SK-N-SH treated with all-trans-retinoic acid at 6 μM for 48 hours (cell line): Measurements from ENCODE around the gene DNAJC27.

Experiments
- ATAC-seq: fragments of 200-7000 bp; cut with Tn5 transposase; 3 replicates; pipeline ENCODE4 v1.9.1; 2020; ENCODE audit warnings: mild to moderate bottlenecking, moderate library complexity
- ARNTL ChIP-seq: fragments of 450-650 bp; formaldehyde crosslinking; IDR thresholded peaks from 2 replicates; pipeline ENCODE4 v1.5.0; 2020; ENCODE audit warnings: low read depth, mild to moderate bottlenecking, moderate library complexity, borderline replicate concordance
- BACH2 ChIP-seq: fragments of 250-450 bp; sonication (Bioruptor Pico); IDR thresholded peaks from 2 replicates; pipeline ENCODE4 v1.9.0; 2021; ENCODE audit warnings: mild to moderate bottlenecking, borderline replicate concordance
- CSDC2 ChIP-seq: fragments of 250-450 bp; sonication (Bioruptor Pico); IDR thresholded peaks from 2 replicates; pipeline ENCODE4 v1.5.0; 2020; ENCODE audit warnings: mild to moderate bottlenecking, moderate library complexity
- CSRNP3 ChIP-seq: fragments of 250-450 bp; sonication (Bioruptor Pico); IDR thresholded peaks from 2 replicates; pipeline ENCODE4 v1.5.1; 2021; ENCODE audit warnings: mild to moderate bottlenecking, moderate library complexity
- ESRRG ChIP-seq: fragments of 250-450 bp; sonication (Bioruptor Pico); IDR thresholded peaks from 2 replicates; pipeline ENCODE4 v1.6.1; 2021; ENCODE audit warnings: mild to moderate bottlenecking
- GLIS3 ChIP-seq: fragments of 250-450 bp; sonication (Bioruptor Pico); IDR thresholded peaks from 2 replicates; pipeline ENCODE4 v1.5.0; 2020; ENCODE audit warnings: mild to moderate bottlenecking, moderate library complexity
- ISL1 ChIP-seq: fragments of 250-450 bp; sonication (Bioruptor Pico); IDR thresholded peaks from 2 replicates; pipeline ENCODE4 v2.1.2; 2022; ENCODE audit warnings: mild to moderate bottlenecking, moderate library complexity
- OSR1 ChIP-seq: fragments of 250-450 bp; sonication (Bioruptor Pico); IDR thresholded peaks from 2 replicates; pipeline ENCODE4 v1.8.0; 2022; ENCODE audit warnings: moderate library complexity, mild to moderate bottlenecking, inconsistent platforms
- PATZ1 ChIP-seq: fragments of 250-450 bp; sonication (Bioruptor Pico); IDR thresholded peaks from 2 replicates; pipeline ENCODE4 v1.8.0; 2020; ENCODE audit warnings: mild to moderate bottlenecking, moderate library complexity, borderline replicate concordance
- POU6F1 ChIP-seq: fragments of 250-450 bp; sonication (Bioruptor Pico); IDR thresholded peaks from 2 replicates; pipeline ENCODE4 v1.8.0; 2021; ENCODE audit warnings: low read depth, mild to moderate bottlenecking, moderate library complexity, borderline replicate concordance
- PPARA ChIP-seq: fragments of 250-450 bp; sonication (Bioruptor Pico); IDR thresholded peaks from 2 replicates; pipeline ENCODE4 v1.5.0; 2020; ENCODE audit warnings: mild to moderate bottlenecking, borderline replicate concordance
- RARB ChIP-seq: fragments of 250-450 bp; sonication (Bioruptor Pico); IDR thresholded peaks from 2 replicates; pipeline ENCODE4 v1.8.0; 2021; ENCODE audit warnings: mild to moderate bottlenecking, moderate library complexity
- SNAI2 ChIP-seq: fragments of 250-450 bp; sonication (Bioruptor Pico); IDR thresholded peaks from 2 replicates; pipeline ENCODE4 v1.5.0; 2020; ENCODE audit warnings: mild to moderate bottlenecking, moderate library complexity
- TCF4 ChIP-seq: fragments of 250-450 bp; sonication (Bioruptor Pico); IDR thresholded peaks from 2 replicates; pipeline ENCODE4 v1.8.0; 2021; ENCODE audit warnings: mild to moderate bottlenecking, moderate library complexity, borderline replicate concordance
- TOX ChIP-seq: fragments of 250-450 bp; sonication (Bioruptor Pico); IDR thresholded peaks from 2 replicates; pipeline ENCODE4 v1.8.0; 2021; ENCODE audit warnings: mild to moderate bottlenecking, moderate library complexity, borderline replicate concordance
- ZC3H10 ChIP-seq: fragments of 250-450 bp; sonication (Bioruptor Pico); IDR thresholded peaks from 2 replicates; pipeline ENCODE4 v1.5.1; 2021; ENCODE audit warnings: mild to moderate bottlenecking, moderate library complexity
- ZFP30 ChIP-seq: fragments of 450-650 bp; formaldehyde crosslinking; IDR thresholded peaks from 2 replicates; pipeline ENCODE4 v1.5.0; 2022; ENCODE audit warnings: mild to moderate bottlenecking, moderate library complexity
- ZNF70 ChIP-seq: fragments of 450-650 bp; formaldehyde crosslinking; IDR thresholded peaks from 2 replicates; pipeline ENCODE4 v1.5.0; 2020; ENCODE audit warnings: mild to moderate bottlenecking, moderate library complexity
- ZNF8 ChIP-seq: fragments of 450-650 bp; formaldehyde crosslinking; IDR thresholded peaks from 2 replicates; pipeline ENCODE4 v1.5.0; 2020; ENCODE audit warnings: mild to moderate bottlenecking, moderate library complexity
- TF ChIP-seq, protein P1 (sequence below): fragments of 250-450 bp; sonication (Bioruptor Pico); IDR thresholded peaks from 2 replicates; pipeline ENCODE4 v1.5.0; 2020; ENCODE audit warnings: mild to moderate bottlenecking, moderate library complexity

DNAJC27 gene

DNA sequence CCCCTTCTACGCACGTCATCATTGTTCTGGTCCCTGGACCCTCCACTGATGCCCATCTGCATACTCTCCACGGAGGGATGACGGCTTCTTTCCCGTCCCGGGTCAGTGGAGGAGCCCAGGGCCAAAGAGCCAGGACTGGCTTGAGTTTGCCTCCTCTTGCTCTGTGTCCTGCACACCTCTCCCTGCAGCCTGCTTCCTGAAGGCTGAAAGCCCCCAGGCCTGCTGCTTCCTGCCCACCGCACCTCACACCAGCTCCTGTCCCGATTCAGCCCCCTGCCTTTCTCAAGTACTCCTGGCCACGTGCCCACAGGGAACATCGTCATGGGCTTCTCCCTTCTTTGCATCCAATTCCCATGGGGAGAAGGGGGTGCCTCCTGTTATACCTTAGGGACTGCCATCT, 58.8 kb downstream of the DNAJC27 start (continued):
- TF ChIP-seq POU6F1 (CRISPR knock-in tag), result no peak

- no peak for TF ChIP-seq ZFP30 (CRISPR knock-in tag)
- TF ChIP-seq ZNF70 (CRISPR knock-in tag), result no peak
- TF ChIP-seq PPARA, result no peak
- no peak for TF ChIP-seq CSRNP3
- TF ChIP-seq TCF4, result no peak
- no peak for TF ChIP-seq ZC3H10 (CRISPR knock-in tag)
- TF ChIP-seq BACH2, result no peak
- TF ChIP-seq CSDC2 (CRISPR knock-in tag), result no peak
- no peak for TF ChIP-seq TOX (CRISPR knock-in tag)
- TF ChIP-seq ESRRG (CRISPR knock-in tag), result no peak
- no peak for TF ChIP-seq PATZ1 (CRISPR knock-in tag)
- no peak for TF ChIP-seq RARB (CRISPR knock-in tag)
- TF ChIP-seq SNAI2, result no peak
- no peak for TF ChIP-seq ISL1 (CRISPR knock-in tag)
- no peak for TF ChIP-seq OSR1
- TF ChIP-seq POU6F1 (CRISPR knock-in tag), result no peak
- TF ChIP-seq, protein P1, sequence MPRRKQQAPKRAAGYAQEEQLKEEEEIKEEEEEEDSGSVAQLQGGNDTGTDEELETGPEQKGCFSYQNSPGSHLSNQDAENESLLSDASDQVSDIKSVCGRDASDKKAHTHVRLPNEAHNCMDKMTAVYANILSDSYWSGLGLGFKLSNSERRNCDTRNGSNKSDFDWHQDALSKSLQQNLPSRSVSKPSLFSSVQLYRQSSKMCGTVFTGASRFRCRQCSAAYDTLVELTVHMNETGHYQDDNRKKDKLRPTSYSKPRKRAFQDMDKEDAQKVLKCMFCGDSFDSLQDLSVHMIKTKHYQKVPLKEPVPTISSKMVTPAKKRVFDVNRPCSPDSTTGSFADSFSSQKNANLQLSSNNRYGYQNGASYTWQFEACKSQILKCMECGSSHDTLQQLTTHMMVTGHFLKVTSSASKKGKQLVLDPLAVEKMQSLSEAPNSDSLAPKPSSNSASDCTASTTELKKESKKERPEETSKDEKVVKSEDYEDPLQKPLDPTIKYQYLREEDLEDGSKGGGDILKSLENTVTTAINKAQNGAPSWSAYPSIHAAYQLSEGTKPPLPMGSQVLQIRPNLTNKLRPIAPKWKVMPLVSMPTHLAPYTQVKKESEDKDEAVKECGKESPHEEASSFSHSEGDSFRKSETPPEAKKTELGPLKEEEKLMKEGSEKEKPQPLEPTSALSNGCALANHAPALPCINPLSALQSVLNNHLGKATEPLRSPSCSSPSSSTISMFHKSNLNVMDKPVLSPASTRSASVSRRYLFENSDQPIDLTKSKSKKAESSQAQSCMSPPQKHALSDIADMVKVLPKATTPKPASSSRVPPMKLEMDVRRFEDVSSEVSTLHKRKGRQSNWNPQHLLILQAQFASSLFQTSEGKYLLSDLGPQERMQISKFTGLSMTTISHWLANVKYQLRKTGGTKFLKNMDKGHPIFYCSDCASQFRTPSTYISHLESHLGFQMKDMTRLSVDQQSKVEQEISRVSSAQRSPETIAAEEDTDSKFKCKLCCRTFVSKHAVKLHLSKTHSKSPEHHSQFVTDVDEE (CRISPR knock-in tag), result no peak
- no peak for TF ChIP-seq ARNTL (CRISPR knock-in tag)
- no peak for TF ChIP-seq ZNF8 (CRISPR knock-in tag)
- no peak for TF ChIP-seq GLIS3
These were observed 59.2 kb downstream of the DNAJC27 start for GRCh38 chr2:24912523-24912922.

DNA sequence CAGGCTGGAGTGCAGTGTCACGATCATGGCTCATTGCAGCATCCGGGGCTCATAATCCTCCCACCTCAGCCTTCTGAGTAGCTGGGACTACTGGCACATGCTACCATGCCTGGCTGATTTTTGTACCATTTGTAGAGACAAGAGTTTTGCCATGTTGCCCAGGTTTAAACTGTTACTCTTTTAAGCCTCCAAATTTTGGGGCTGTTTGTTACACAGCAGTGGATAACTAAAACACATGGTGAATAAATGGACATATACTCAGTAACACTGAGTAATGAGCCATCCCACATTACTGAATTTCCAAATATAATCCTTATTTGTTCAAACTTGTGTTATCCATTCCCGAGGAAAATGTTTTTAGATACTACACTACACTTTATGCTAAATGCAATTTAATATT, 61.5 kb downstream of the DNAJC27 start:
- ATAC-seq, result no peak
- TF ChIP-seq, protein P1 (CRISPR knock-in tag), result no peak

More at GRCh38 chr2:24912523-24912922, 59.2 kb downstream of the DNAJC27 start:
- no peak for ATAC-seq
